NCI-H146 treated with DMSO at 0.1 percent for 48 hours (cell line): ENCODE results near the gene EHF.

Experiments
- DNase-seq: peaks from one replicate; lab custom pipeline; 2025; ENCODE audit not compliant: unreplicated experiment; lab: John Stamatoyannopoulos, UW

EHF gene

GRCh38 chr11:34643311-34643710 is 22.4 kb downstream of the EHF start:
- DNase-seq: no peak

GRCh38 chr11:34643846-34644245 is 23.0 kb downstream of the EHF start:
- no peak for DNase-seq

GRCh38 chr11:34644669-34645406 is 23.9 kb downstream of the EHF start:
- DNase-seq: no peak

GRCh38 chr11:34646431-34646830 is 25.5 kb downstream of the EHF start:
- no peak for DNase-seq

- DNase-seq: no peak
Measured at GRCh38 chr11:34647131-34647530, 26.2 kb downstream of the EHF start.

GRCh38 chr11:34647532-34647931 is 26.6 kb downstream of the EHF start:
- no peak for DNase-seq

GRCh38 chr11:34648036-34648435 is 27.1 kb downstream of the EHF start:
- DNase-seq: no peak

GRCh38 chr11:34649597-34649996 is 28.7 kb downstream of the EHF start:
- DNase-seq: no peak

GRCh38 chr11:34650528-34650927 is 29.6 kb downstream of the EHF start:
- no peak for DNase-seq

GRCh38 chr11:34651551-34651950 is 30.7 kb downstream of the EHF start:
- no peak for DNase-seq

- no peak for DNase-seq
Measured at GRCh38 chr11:34652191-34652973, 31.5 kb downstream of the EHF start.

- DNase-seq: no peak
Measured at GRCh38 chr11:34653031-34653430, 32.1 kb downstream of the EHF start.

GRCh38 chr11:34653851-34654482 is 33.1 kb downstream of the EHF start:
- no peak for DNase-seq

GRCh38 chr11:34654483-34655334 is 33.8 kb downstream of the EHF start:
- DNase-seq: no peak

- DNase-seq: no peak
Measured at GRCh38 chr11:34655335-34656008, 34.6 kb downstream of the EHF start.

GRCh38 chr11:34656062-34656720 is 35.3 kb downstream of the EHF start:
- no peak for DNase-seq

GRCh38 chr11:34658071-34659015 is 37.5 kb downstream of the EHF start:
- no peak for DNase-seq

GRCh38 chr11:34659096-34659733 is 38.3 kb downstream of the EHF start:
- no peak for DNase-seq
